Aorta (tissue), 5 donors: ENCODE results near the gene PSG1. TPM values are rescaled to one million over a fixed set of nuclear protein-coding genes. Genes with fewer than 3 reads are reported as not detected.
"Not testable (repeated sequence)": the region's sequence is repeated elsewhere in the genome, so short reads cannot be mapped to it uniquely, and the experiment has no call there.

Experiments
- ATAC-seq: fragments of 200-7000 bp; cut with Tn5 transposase; one replicate; pipeline ENCODE4 v1.9.1; 2022; ENCODE audit warnings: moderate library complexity; ENCODE audit not compliant: low FRiP score
- DNase-seq, 2 donors: peaks; one replicate each; pipeline ENCODE4 v3.0.0-alpha.2; 2020
- H3K27ac ChIP-seq, 2 donors: one replicate each; pipeline ENCODE4 v1.5.1; 2013; ENCODE audit warnings: low read length in 2 of 2, mild to moderate bottlenecking in 2 of 2, moderate library complexity in 2 of 2, control low read depth in 1 of 2, inconsistent platforms in 1 of 2, low read depth in 1 of 2
- H3K27me3 ChIP-seq, 2 donors: one replicate each; pipeline ENCODE4 v1.6.1; 2013; ENCODE audit warnings: control low read depth in 1 of 2, low read length in 1 of 2, mild to moderate bottlenecking in 1 of 2, moderate library complexity in 1 of 2; ENCODE audit not compliant: insufficient read depth in 2 of 2, control insufficient read depth in 1 of 2
- H3K36me3 ChIP-seq, 2 donors: one replicate each; pipeline ENCODE4 v1.6.1; 2013; ENCODE audit warnings: control low read depth in 1 of 2, low read length in 1 of 2, mild to moderate bottlenecking in 1 of 2; ENCODE audit not compliant: insufficient read depth in 2 of 2, control insufficient read depth in 1 of 2
- H3K4me1 ChIP-seq, 2 donors: one replicate each; pipeline ENCODE4 v1.6.1; 2013; ENCODE audit warnings: low read length in 2 of 2, control low read depth in 1 of 2, mild to moderate bottlenecking in 1 of 2, moderate library complexity in 1 of 2; ENCODE audit not compliant: insufficient read depth in 2 of 2, control insufficient read depth in 1 of 2
- H3K4me3 ChIP-seq, 2 donors: one replicate each; pipeline ENCODE4 v1.5.1; 2013; ENCODE audit warnings: low read length in 2 of 2, control low read depth in 1 of 2, mild to moderate bottlenecking in 1 of 2
- H3K9me3 ChIP-seq: one replicate; pipeline ENCODE4 v1.6.1; 2013; ENCODE audit warnings: mild to moderate bottlenecking, low read length; ENCODE audit not compliant: control insufficient read depth
- WGBS, 2 donors: extraction: QIAGEN DNeasy Blood & Tissue Kit; methylation state at CpG; one replicate each; pipeline ENCODE4 v1.1.7; 2013; 5-methylcytosine and 5-hydroxymethylcytosine counted together
- intact Hi-C, 2 donors: fragments of 100-400 bp; cut with DNase I; formaldehyde crosslinking; loops; one replicate each; pipeline versions ENCODE4 v1.14.2 to v1.15.0; 2022
- polyA plus RNA-seq, 2 donors: library from polyadenylated mRNA; stranded (reverse); fragments of 200-250 nt; gene quantifications; one replicate each; pipeline ENCODE4 v1.2.3, GENCODE V29; 2013
- total RNA-seq, 2 donors: library from RNA; stranded (reverse); fragmentation: NEBNext Ultra II Directional; extraction: Animal tissue kit (Norgen Biotek cat#: 25700); gene quantifications; one replicate each; pipeline ENCODE4 v1.2.1, GENCODE V29; 2021
- donor health status: healthy with polysubstance abuse.
- donor health status: Bipolar disorder and iron deficiency.
- donor health status: DM: no; HTN: no; CAD: no.
- donor health status: DM: no; HTN: no; CAD: no.
- donor health status: DM: yes; HTN: yes; CAD: no.

Gene PSG1
- total and polyA plus RNA-seq, 4 donors, result not detected

DNA sequence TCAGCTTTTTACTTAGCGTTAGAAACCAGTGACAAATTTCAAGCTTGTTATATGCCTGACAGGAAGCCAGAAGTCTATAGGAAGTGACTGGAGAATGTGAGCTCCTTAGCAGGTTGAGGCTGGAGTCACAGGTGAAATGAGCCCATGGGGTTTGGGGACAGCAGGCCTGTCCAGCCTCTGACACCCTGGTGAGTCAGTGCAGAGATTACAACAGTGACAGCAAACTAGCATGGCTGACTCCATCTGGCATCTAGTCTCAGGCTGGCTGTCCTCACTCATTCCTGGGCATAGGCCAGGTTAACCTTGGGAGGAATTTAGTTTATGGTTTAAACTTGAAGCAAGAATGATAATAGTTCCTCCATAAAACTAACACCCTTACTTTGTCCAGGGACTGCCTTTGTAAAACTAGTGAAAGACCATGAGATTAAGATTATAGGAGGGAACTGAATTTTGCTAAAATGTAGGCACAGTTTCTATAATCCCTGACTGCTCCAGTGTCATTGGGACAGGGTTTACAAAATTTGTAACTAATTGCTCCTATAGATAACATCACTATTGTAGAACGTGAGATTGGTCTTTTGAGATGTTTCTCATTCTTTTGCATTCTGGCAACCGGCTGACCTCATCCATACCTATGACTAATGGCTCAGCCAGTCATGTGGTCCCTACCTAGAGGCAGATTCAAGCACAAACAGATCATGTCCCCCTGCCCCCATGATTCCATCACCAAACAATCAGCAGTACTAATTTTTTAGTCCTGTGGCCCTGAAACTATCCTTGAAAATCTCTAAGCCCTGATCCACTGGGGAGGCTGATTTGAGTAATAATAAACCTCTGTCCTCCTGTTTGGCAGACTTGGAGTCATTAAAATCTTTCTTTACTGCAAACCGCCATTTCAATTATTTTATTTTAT lies 4.4 kb downstream of the PSG1 start:
- H3K4me3 ChIP-seq, H3K36me3 ChIP-seq, H3K4me1 ChIP-seq, H3K9me3 ChIP-seq, H3K27me3 ChIP-seq, intact Hi-C loops, ATAC-seq, H3K27ac ChIP-seq, DNase-seq: not testable (repeated sequence)
- WGBS, 2 donors, result 58 to 60% methylated on average over 4 of the region's 4 CpGs

DNA sequence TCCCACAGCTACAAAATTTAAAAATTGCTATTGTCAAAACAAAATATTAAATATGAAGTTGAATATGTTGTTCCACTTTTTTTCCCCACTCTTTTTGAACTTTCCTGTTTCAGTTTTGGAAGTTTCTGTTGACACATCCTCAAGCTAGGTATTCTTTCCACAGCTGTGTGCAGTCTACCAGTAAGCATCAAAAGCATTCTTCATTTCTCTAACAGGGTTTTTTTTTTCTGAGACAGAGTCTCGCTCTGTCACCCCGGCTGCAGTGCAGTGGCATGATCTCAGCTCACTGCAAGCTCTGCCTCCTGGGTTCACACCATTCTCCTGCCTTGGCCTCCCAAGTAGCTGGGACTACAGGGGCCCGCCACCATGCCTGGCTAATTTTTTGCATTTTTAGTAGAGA lies 5.4 kb downstream of the PSG1 start:
- H3K36me3 ChIP-seq, H3K4me1 ChIP-seq, DNase-seq, H3K9me3 ChIP-seq, H3K27me3 ChIP-seq, H3K27ac ChIP-seq, H3K4me3 ChIP-seq, intact Hi-C loops, ATAC-seq: not testable (repeated sequence)
- WGBS, 2 donors, result 72 to 78% methylated on average over 3 of the region's 3 CpGs

DNA sequence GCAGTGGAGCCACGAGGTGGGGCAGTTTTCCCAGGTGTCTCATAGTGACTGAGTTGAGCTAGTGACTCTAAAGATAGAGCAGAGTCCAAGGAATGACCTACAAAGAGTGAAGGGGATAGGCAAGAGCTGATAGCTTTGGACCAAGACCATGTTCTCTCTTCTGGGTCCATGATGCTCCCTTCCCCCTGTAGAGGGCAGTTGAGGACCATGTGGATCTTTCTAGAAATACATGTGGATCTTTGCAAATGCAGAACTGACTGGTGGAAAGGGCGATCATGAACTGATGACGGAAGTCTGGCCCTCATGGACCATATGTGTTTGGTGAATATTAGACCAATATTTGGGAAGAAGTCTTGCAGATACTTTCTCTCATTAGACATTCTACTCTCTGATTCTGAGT lies 6.9 kb downstream of the PSG1 start:
- WGBS, 2 donors, result 63 to 66% methylated on average over 3 of the region's 3 CpGs
- H3K9me3 ChIP-seq, result peaks cover 2% of the 10 kb centered on the region
- DNase-seq (no peak), ATAC-seq (no peak)
- intact Hi-C loops, result no loop called here
- no peak overlapping the region for H3K4me3 ChIP-seq
- H3K27ac ChIP-seq, result no peak overlapping the region
- no peaks in the 10 kb centered on the region for H3K36me3 ChIP-seq
- no peaks in the 10 kb centered on the region for H3K4me1 ChIP-seq
- H3K27me3 ChIP-seq, result no peaks in the 10 kb centered on the region

GRCh38 chr19:42857544-42857867 lies 22.0 kb downstream of the PSG1 start:
- Histone ChIP-seq H3K27ac (no peak overlapping the region), H3K27me3 (no peaks in the 10 kb centered on the region), H3K36me3 (no peaks in the 10 kb centered on the region), H3K4me1 (no peaks in the 10 kb centered on the region), H3K4me3 (no peak overlapping the region), H3K9me3 (no peaks in the 10 kb centered on the region)
- 64 to 70% methylated on average over 5 of the region's 5 CpGs for WGBS, 2 donors
- DNase-seq, result no peak
- intact Hi-C loops, result loop anchor here in 1 of 2 donors (10.0 kb wide), 1 partner anchor 63 kb away; no protein-coding TSS in a partner anchor
- no peak for ATAC-seq

GRCh38 chr19:42856866-42857543 lies 22.5 kb downstream of the PSG1 start:
- not testable (repeated sequence) for H3K9me3 ChIP-seq, H3K27me3 ChIP-seq, DNase-seq, H3K4me3 ChIP-seq, H3K4me1 ChIP-seq, H3K36me3 ChIP-seq, ATAC-seq, H3K27ac ChIP-seq
- intact Hi-C loops, result loop anchor here in 1 of 2 donors (10.0 kb wide), 1 partner anchor 62 kb away; no protein-coding TSS in a partner anchor
- WGBS, 2 donors, result 79 to 87% methylated on average over 19 of the region's 19 CpGs

DNA sequence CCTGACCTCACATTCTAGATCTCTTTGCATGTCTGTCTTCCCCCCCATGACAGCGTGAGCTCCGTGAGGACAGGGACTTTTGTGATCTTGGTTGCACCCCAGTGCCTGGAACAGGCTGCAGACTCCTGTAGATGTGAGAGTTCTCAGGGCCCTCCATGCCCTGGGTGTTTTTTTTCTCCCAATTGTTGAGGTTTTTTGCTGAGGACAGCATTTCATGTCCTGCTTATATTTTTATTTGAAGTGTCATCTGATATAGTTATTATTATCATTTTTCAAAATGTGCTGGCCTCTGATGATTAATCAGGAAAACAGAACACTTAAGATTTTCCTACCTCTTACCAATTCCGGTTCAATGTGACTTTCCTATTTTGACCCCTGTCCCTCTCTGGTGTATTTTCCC lies 24.8 kb downstream of the PSG1 start:
- not testable (repeated sequence) for H3K9me3 ChIP-seq, H3K4me3 ChIP-seq, H3K27me3 ChIP-seq, DNase-seq, H3K27ac ChIP-seq, H3K36me3 ChIP-seq, ATAC-seq, H3K4me1 ChIP-seq
- 85 to 88% methylated on average over 1 of the region's 3 CpGs for WGBS, 2 donors
- intact Hi-C loops, result loop anchor here in 1 of 2 donors (10.0 kb wide), 1 partner anchor 60 kb away; no protein-coding TSS in a partner anchor

- not testable (repeated sequence) for H3K4me1 ChIP-seq, H3K36me3 ChIP-seq, ATAC-seq, H3K4me3 ChIP-seq, DNase-seq, H3K27me3 ChIP-seq, H3K9me3 ChIP-seq, H3K27ac ChIP-seq
- intact Hi-C loops, result loop anchor here in 1 of 2 donors (10.0 kb wide), 1 partner anchor 58 kb away; no protein-coding TSS in a partner anchor
- WGBS, 2 donors, result 79 to 80% methylated on average over 1 of the region's 1 CpG
Observed at GRCh38 chr19:42853231-42853630, 26.3 kb downstream of the PSG1 start.

- intact Hi-C loops, result loop anchor here in 1 of 2 donors (10.0 kb wide), 1 partner anchor 58 kb away; no protein-coding TSS in a partner anchor
Observed at GRCh38 chr19:42852821-42853220, 26.7 kb downstream of the PSG1 start.

More at GRCh38 chr19:42852821-42853220, 26.7 kb downstream of the PSG1 start:
- H3K4me1 ChIP-seq, H3K27ac ChIP-seq, ATAC-seq, DNase-seq, H3K9me3 ChIP-seq, H3K27me3 ChIP-seq, H3K4me3 ChIP-seq, H3K36me3 ChIP-seq: not testable (repeated sequence)
